NCI-H1092 (cell line): ENCODE results near the gene CACUL1.
"Not testable (repeated sequence)": the region's sequence is repeated elsewhere in the genome, so short reads cannot be mapped to it uniquely, and the experiment has no call there.

Experiments used
- DNase-seq: peaks from one replicate; lab custom pipeline; 2025; lab: John Stamatoyannopoulos, UW

The CACUL1 gene

GRCh38 chr10:118754556-118755423, at the start of gene CACUL1:
CACUL1 (minus strand) TSS chr10:118754970; CDS start chr10:118754762, 208 bp downstream.
- DNase-seq, result peak; percentile 97

GRCh38 chr10:118804262-118804773, 49.5 kb upstream of the CACUL1 start:
- DNase-seq, result no peak

- DNase-seq, result no peak
Observed at GRCh38 chr10:118802126-118802793, 47.5 kb upstream of the CACUL1 start.

GRCh38 chr10:118800920-118801319, 46.1 kb upstream of the CACUL1 start:
- no peak for DNase-seq

- no peak for DNase-seq
Observed at GRCh38 chr10:118799777-118800176, 45.0 kb upstream of the CACUL1 start.

GRCh38 chr10:118798231-118798662, 43.5 kb upstream of the CACUL1 start:
- no peak for DNase-seq

GRCh38 chr10:118794971-118795370, 40.2 kb upstream of the CACUL1 start:
- DNase-seq, result not testable (repeated sequence)

GRCh38 chr10:118793545-118793944, 38.8 kb upstream of the CACUL1 start:
- no peak for DNase-seq

GRCh38 chr10:118792526-118792925, 37.8 kb upstream of the CACUL1 start:
- DNase-seq, result no peak

GRCh38 chr10:118790058-118790457, 35.3 kb upstream of the CACUL1 start:
- no peak for DNase-seq

- DNase-seq, result no peak
Observed at GRCh38 chr10:118785551-118785950, 30.8 kb upstream of the CACUL1 start.

GRCh38 chr10:118783776-118784545, 29.2 kb upstream of the CACUL1 start:
- DNase-seq, result no peak

- not testable (repeated sequence) for DNase-seq
Observed at GRCh38 chr10:118782916-118783465, 28.2 kb upstream of the CACUL1 start.

- DNase-seq, result no peak
Observed at GRCh38 chr10:118781541-118781940, 26.8 kb upstream of the CACUL1 start.

- no peak for DNase-seq
Observed at GRCh38 chr10:118778727-118779126, 24.0 kb upstream of the CACUL1 start.

GRCh38 chr10:118776960-118777359, 22.2 kb upstream of the CACUL1 start:
- DNase-seq, result no peak

- no peak for DNase-seq
Observed at GRCh38 chr10:118776033-118776432, 21.3 kb upstream of the CACUL1 start.

- DNase-seq, result no peak
Observed at GRCh38 chr10:118775478-118775877, 20.7 kb upstream of the CACUL1 start.

- no peak for DNase-seq
Observed at GRCh38 chr10:118773041-118773440, 18.3 kb upstream of the CACUL1 start.

- no peak for DNase-seq
Observed at GRCh38 chr10:118771976-118772375, 17.2 kb upstream of the CACUL1 start.

GRCh38 chr10:118769898-118770600, 15.3 kb upstream of the CACUL1 start:
- DNase-seq, result no peak
